Chondrocyte (in vitro differentiated cells): ENCODE data around the gene HDAC4. TPM values are rescaled to one million over a fixed set of nuclear protein-coding genes. Genes with fewer than 3 reads are reported as not detected.

Experiments used
- DNase-seq: peaks from one replicate; pipeline ENCODE4 v3.0.0; 2021; ENCODE audit warnings: mixed read lengths, low spot score
- H3K27ac Mint-ChIP-seq: one replicate; pipeline ENCODE4 v1.8.0; 2021; ENCODE audit warnings: mild to moderate bottlenecking, moderate library complexity, mixed read lengths; ENCODE audit not compliant: unreplicated experiment
- H3K27me3 Mint-ChIP-seq: 2 replicates; pipeline ENCODE4 v1.8.0; 2021; ENCODE audit warnings: low read depth, mixed read lengths
- H3K36me3 Mint-ChIP-seq: 2 replicates; pipeline ENCODE4 v1.8.0; 2021; ENCODE audit warnings: low read depth, mixed read lengths
- H3K4me1 Mint-ChIP-seq: 2 replicates; pipeline ENCODE4 v1.8.0; 2021; ENCODE audit warnings: low read depth, mild to moderate bottlenecking, mixed read lengths
- H3K4me3 Mint-ChIP-seq: one replicate; pipeline ENCODE4 v1.8.0; 2021; ENCODE audit warnings: mild to moderate bottlenecking, moderate library complexity, mixed read lengths; ENCODE audit not compliant: unreplicated experiment
- H3K9me3 Mint-ChIP-seq: 2 replicates; pipeline ENCODE4 v1.8.0; 2021; ENCODE audit warnings: low read depth, mixed read lengths
- CTCF ChIP-seq: fragments of 200-600 bp; sonication (generic); IDR thresholded peaks from 2 replicates; pipeline ENCODE4 v1.5.0; 2021; ENCODE audit warnings: antibody characterized with exemption, mild to moderate bottlenecking, moderate library complexity
- total RNA-seq: library from RNA; stranded (reverse); gene quantifications from 3 replicates; pipeline ENCODE4 v1.2.1, GENCODE V29; 2021

The HDAC4 gene
- total RNA-seq, 1 donor from 2014 or later, result 22.3 TPM

GRCh38 chr2:239262484-239263230 is 138.2 kb downstream of the HDAC4 start:
- Mint-ChIP-seq H3K4me1 (peaks cover 40% of the 10 kb centered on the region), H3K27me3 (no peaks in the 10 kb centered on the region), H3K27ac (no peak overlapping the region), H3K36me3 (peaks cover under 1% of the 10 kb centered on the region), H3K9me3 (peaks cover 4% of the 10 kb centered on the region), H3K4me3 (no peak overlapping the region)
- no peak for DNase-seq
- no peak for TF ChIP-seq CTCF

- Mint-ChIP-seq H3K27ac (no peak overlapping the region), H3K4me3 (no peak overlapping the region), H3K4me1 (peaks cover 40% of the 10 kb centered on the region), H3K36me3 (peaks cover 2% of the 10 kb centered on the region), H3K9me3 (peaks cover 8% of the 10 kb centered on the region), H3K27me3 (no peaks in the 10 kb centered on the region)
- TF ChIP-seq CTCF, result no peak
- no peak for DNase-seq
These were observed 138.9 kb downstream of the HDAC4 start for GRCh38 chr2:239261796-239262483.

- Mint-ChIP-seq H3K36me3 (peaks cover 2% of the 10 kb centered on the region), H3K4me3 (no peak overlapping the region), H3K27me3 (no peaks in the 10 kb centered on the region), H3K4me1 (peaks cover 34% of the 10 kb centered on the region), H3K9me3 (peaks cover 8% of the 10 kb centered on the region), H3K27ac (no peak overlapping the region)
- no peak for TF ChIP-seq CTCF
- no peak for DNase-seq
These were observed 139.5 kb downstream of the HDAC4 start for GRCh38 chr2:239261356-239261755.

GRCh38 chr2:239260546-239261327 is 140.1 kb downstream of the HDAC4 start:
- peaks cover 31% of the 10 kb centered on the region for H3K4me1 Mint-ChIP-seq
- no peak overlapping the region for H3K4me3 Mint-ChIP-seq
- peaks cover 2% of the 10 kb centered on the region for H3K36me3 Mint-ChIP-seq
- DNase-seq, result no peak
- H3K27ac Mint-ChIP-seq, result no peak overlapping the region
- H3K27me3 Mint-ChIP-seq, result no peaks in the 10 kb centered on the region
- TF ChIP-seq CTCF, result no peak
- H3K9me3 Mint-ChIP-seq, result peaks cover 8% of the 10 kb centered on the region
